HG03039 (cell line): ENCODE data around the gene CFAP43.

Experiments used
- ATAC-seq: cut with Tn5 transposase; IDR thresholded peaks from one replicate; pipeline ENCODE4 v1.9.1; 2021; ENCODE audit warnings: mild to moderate bottlenecking, moderate library complexity; ENCODE audit not compliant: unreplicated experiment

CFAP43 gene

GRCh38 chr10:104231784-104232612 is at the start of gene CFAP43:
Gene CFAP43, minus strand, starts transcription at chr10:104232364. Its CDS starts 118 bp downstream, at chr10:104232246.
- ATAC-seq: peak; percentile 100

GRCh38 chr10:104281694-104282093 is 49.5 kb upstream of the CFAP43 start:
- no peak for ATAC-seq

GRCh38 chr10:104279550-104280259 is 47.5 kb upstream of the CFAP43 start:
- no peak for ATAC-seq

GRCh38 chr10:104277785-104278184 is 45.6 kb upstream of the CFAP43 start:
- ATAC-seq: no peak

- ATAC-seq: no peak
Observed at GRCh38 chr10:104276192-104276591, 44.0 kb upstream of the CFAP43 start.

- peak; percentile 64 for ATAC-seq
Observed at GRCh38 chr10:104274762-104275721, 42.9 kb upstream of the CFAP43 start.

GRCh38 chr10:104273899-104274575 is 41.9 kb upstream of the CFAP43 start:
- ATAC-seq: no peak

- no peak for ATAC-seq
Observed at GRCh38 chr10:104273286-104273685, 41.1 kb upstream of the CFAP43 start.

- ATAC-seq: peak; percentile 99
Observed at GRCh38 chr10:104268713-104269645, 36.8 kb upstream of the CFAP43 start, which contains the start of gene GSTO2. Gene GSTO2, plus strand, starts transcription at chr10:104269184. Its CDS starts 5,732 bp downstream, at chr10:104274916.

- no peak for ATAC-seq
Observed at GRCh38 chr10:104268405-104268712, 36.2 kb upstream of the CFAP43 start.

- no peak for ATAC-seq
Observed at GRCh38 chr10:104267721-104268404, 35.7 kb upstream of the CFAP43 start.

- ATAC-seq: no peak
Observed at GRCh38 chr10:104264783-104265182, 32.6 kb upstream of the CFAP43 start.

- no peak for ATAC-seq
Observed at GRCh38 chr10:104262055-104262454, 29.9 kb upstream of the CFAP43 start.

- ATAC-seq: no peak
Observed at GRCh38 chr10:104260775-104261115, 28.6 kb upstream of the CFAP43 start.

- ATAC-seq: no peak
Observed at GRCh38 chr10:104259999-104260774, 28.0 kb upstream of the CFAP43 start.

- ATAC-seq: no peak
Observed at GRCh38 chr10:104259456-104259855, 27.3 kb upstream of the CFAP43 start.

- no peak for ATAC-seq
Observed at GRCh38 chr10:104258209-104258608, 26.0 kb upstream of the CFAP43 start.

GRCh38 chr10:104257235-104257634 is 25.1 kb upstream of the CFAP43 start:
- ATAC-seq: no peak
